Measurements from ENCODE around the gene ITGA5. TPM values are rescaled to one million over a fixed set of nuclear protein-coding genes. Genes with fewer than 3 reads are reported as not detected.

Gene ITGA5
- total and polyA plus RNA-seq, 12 donors = 15.7 to 141 (median 72.2) TPM

DNA sequence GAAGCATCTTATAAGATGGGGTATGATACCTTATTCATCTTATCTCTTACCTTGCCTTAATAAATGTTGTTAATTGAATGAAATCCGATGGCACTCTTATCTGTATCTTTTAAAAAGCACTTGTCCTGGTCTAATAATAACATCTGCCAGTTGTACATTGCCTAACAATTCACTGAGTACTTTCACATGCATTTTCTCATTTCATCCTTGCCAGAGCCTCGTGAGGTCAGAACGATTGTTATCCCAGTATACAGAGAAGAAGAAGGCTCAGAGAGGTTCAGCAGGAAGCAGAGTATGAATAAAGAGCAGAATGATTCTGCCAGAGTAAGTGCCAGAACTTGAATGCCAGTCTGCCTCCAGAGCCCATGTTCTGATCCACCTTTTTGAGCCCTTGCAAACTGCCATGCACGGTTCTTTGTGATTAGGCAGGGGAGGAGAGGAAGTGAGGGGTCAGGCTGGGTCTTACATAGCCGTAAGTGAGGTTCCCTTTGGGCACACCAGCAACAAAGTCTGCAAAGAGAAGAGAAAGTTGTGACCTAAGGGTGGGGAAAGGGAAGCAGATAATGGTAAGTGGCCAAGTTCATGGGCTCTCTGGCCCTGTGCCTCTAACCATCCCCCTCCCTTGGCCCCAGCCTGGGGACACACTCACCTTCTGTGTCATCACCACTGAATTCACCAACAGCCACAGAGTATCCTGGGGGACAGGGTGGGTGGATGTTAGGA is 11.7 kb downstream of the ITGA5 start:
- H3K9me3 ChIP-seq (replicated peaks in 1 of 3) = no peaks in the 10 kb centered on the region
- peaks cover 9 to 18% of the 10 kb centered on the region in 2 donors for H3K4me1 ChIP-seq (replicated peaks in 1 of 2)
- H3K4me3 ChIP-seq = no peak overlapping the region
- intact Hi-C loops (cut with DNase I) = no loop called here
- DNase-seq = no peak
- WGBS, 4 donors = 35 to 59% (median 48%) methylated on average over 5 of the region's 5 CpGs
- no peaks in the 10 kb centered on the region for H3K27me3 ChIP-seq
- peaks cover 0 to 73% of the 10 kb centered on the region in 2 donors for H3K36me3 ChIP-seq (replicated peaks in 1 of 2)
- peak overlapping the region in 2 of 5 donors; percentile 17 to 47 for H3K27ac ChIP-seq
- TF ChIP-seq POLR2A (IDR thresholded peaks at IDR 0.05) = no peak
- TF ChIP-seq, protein P1, sequence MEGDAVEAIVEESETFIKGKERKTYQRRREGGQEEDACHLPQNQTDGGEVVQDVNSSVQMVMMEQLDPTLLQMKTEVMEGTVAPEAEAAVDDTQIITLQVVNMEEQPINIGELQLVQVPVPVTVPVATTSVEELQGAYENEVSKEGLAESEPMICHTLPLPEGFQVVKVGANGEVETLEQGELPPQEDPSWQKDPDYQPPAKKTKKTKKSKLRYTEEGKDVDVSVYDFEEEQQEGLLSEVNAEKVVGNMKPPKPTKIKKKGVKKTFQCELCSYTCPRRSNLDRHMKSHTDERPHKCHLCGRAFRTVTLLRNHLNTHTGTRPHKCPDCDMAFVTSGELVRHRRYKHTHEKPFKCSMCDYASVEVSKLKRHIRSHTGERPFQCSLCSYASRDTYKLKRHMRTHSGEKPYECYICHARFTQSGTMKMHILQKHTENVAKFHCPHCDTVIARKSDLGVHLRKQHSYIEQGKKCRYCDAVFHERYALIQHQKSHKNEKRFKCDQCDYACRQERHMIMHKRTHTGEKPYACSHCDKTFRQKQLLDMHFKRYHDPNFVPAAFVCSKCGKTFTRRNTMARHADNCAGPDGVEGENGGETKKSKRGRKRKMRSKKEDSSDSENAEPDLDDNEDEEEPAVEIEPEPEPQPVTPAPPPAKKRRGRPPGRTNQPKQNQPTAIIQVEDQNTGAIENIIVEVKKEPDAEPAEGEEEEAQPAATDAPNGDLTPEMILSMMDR (IDR thresholded peaks at IDR 0.05) = no peak

DNA sequence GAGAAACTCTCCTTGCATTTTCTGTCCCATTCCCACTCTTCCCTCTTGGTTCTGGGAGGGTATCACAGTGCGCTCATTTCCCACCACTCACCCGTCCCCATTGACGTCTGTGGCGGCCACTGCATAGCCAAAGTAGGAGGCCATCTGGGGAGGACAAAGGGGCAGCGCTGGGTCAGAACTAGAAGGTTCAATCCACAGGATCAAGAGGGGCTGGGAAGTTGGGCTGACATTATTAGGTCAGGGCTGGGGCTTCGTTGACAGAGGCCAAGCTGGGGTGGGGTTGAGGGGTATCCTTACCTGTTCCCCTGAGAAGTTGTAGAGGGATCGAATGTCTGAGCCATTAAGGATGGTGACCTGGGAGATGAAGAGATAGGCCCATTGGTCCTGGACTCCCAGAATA is 13.5 kb downstream of the ITGA5 start:
- Histone ChIP-seq H3K27ac (no peak overlapping the region), H3K4me3 (no peak overlapping the region), H3K4me1 (replicated peaks in 1 of 2) (peaks cover 0 to 2% of the 10 kb centered on the region in 2 donors), H3K9me3 (replicated peaks in 1 of 3) (no peaks in the 10 kb centered on the region), H3K36me3 (replicated peaks in 1 of 2) (peaks cover 0 to 91% of the 10 kb centered on the region in 2 donors), H3K27me3 (no peaks in the 10 kb centered on the region)
- TF ChIP-seq, protein P1 (IDR thresholded peaks at IDR 0.05) = no peak
- TF ChIP-seq POLR2A (IDR thresholded peaks at IDR 0.05) = no peak
- intact Hi-C loops (cut with DNase I) = no loop called here
- WGBS, 4 donors = 88 to 91% (median 89%) methylated on average over 7 of the region's 7 CpGs
- DNase-seq = no peak

DNA sequence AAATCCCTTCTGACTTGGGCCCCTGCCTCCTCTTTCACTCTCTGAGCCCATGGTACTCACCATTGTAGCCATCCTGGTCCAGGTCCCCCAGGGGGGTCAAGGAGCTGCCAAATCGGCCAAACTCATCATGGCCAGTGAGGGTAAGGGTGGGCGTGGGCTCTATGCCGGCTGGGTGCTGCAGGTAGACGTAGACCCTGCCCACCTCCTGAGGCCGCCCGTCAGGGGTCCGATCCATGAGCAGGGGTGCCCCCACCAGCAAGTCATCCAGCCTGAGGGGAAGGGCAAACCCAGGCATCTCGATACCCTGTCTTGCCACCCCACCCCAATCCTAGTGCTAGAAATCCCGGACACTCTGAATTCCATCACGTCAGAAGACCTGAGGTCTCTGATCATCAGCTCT is 14.0 kb downstream of the ITGA5 start:
- Histone ChIP-seq H3K27ac (no peak overlapping the region), H3K36me3 (replicated peaks in 1 of 2) (peaks cover 0 to 95% of the 10 kb centered on the region in 2 donors), H3K4me1 (replicated peaks in 1 of 2) (no peaks in the 10 kb centered on the region), H3K4me3 (no peak overlapping the region), H3K27me3 (no peaks in the 10 kb centered on the region), H3K9me3 (replicated peaks in 1 of 3) (no peaks in the 10 kb centered on the region)
- intact Hi-C loops (cut with DNase I) = no loop called here
- TF ChIP-seq POLR2A (IDR thresholded peaks at IDR 0.05) = no peak
- TF ChIP-seq, protein P1 (IDR thresholded peaks at IDR 0.05) = no peak
- DNase-seq = no peak
- 51 to 85% (median 82%) methylated on average over 2 to 10 of the region's 10 CpGs for WGBS, 4 donors

DNA sequence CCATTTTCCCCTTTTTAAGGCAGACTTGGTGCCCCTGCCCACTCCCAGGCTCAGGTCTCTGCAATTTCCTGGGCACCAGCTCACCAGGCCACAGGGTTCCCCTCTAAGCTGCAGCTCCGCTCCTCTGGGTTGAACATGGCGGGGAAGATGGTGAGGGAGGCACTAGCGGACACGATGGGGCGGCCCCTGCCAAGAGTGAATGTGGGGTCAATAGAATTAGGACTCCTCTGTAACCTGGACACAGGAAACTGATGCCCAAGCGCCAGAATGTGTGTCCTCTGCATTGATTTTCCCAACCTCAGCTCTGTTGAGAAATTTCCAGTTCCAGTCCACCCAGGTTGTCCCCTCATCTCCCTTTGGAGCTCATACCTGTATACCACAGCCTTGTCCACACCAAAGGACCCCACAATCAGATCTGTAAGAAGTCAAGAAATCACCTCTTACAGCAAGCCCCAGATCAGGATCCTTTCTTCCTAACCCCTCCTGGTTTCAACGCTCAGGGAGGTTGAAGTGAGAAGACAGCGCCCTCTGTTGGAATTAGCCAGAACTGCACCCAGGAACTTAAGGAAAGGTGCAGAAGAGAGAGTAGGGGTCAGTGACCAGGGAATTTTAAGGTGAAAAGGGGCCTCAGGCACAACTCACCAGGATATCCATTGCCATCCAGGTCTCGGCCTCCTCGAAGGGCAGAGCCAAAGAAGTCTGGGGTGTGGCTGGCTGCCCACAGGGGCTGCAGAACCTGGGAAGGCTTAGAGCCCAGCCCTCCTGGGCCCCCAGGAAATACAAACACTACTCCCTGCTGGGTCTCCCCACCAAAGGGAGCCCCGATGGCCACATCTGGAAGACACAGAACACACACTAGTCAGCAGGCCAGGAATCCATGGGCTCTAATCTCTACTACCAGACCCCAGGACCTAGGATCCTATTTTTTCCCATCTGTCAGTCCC is 14.7 kb downstream of the ITGA5 start:
- TF ChIP-seq, protein P1 (IDR thresholded peaks at IDR 0.05) = peak; percentile 83 to 97 (median 89)
- TF ChIP-seq POLR2A (IDR thresholded peaks at IDR 0.05) = no peak
- H3K4me3 ChIP-seq = no peak overlapping the region
- peak overlapping the region in 2 of 5 donors; percentile 6 to 27 for H3K27ac ChIP-seq
- DNase-seq = peak in 4 of 7 donors; percentile 68 to 81 (median 76)
- H3K4me1 ChIP-seq (replicated peaks in 1 of 2) = no peaks in the 10 kb centered on the region
- H3K27me3 ChIP-seq = no peaks in the 10 kb centered on the region
- H3K9me3 ChIP-seq (replicated peaks in 1 of 3) = no peaks in the 10 kb centered on the region
- 55 to 63% (median 61%) methylated on average over 9 to 11 of the region's 11 CpGs for WGBS, 4 donors
- intact Hi-C loops (cut with DNase I) = loop anchor here in 1 of 2 donors (5.0 kb wide), 1 partner anchor 33 kb away; no protein-coding TSS in a partner anchor
- peaks cover 0 to 100% of the 10 kb centered on the region in 2 donors for H3K36me3 ChIP-seq (replicated peaks in 1 of 2)
